Medulla oblongata (tissue), 1 donor: ENCODE data around the gene GALNTL6.
A peak's percentile ranks its signal among the peaks of the same experiment; 100 is the strongest.

Experiments
- DNase-seq: peaks from one replicate; pipeline ENCODE4 v3.0.0-alpha.2; 2015; ENCODE audit errors: extremely low spot score

The GALNTL6 gene

DNA sequence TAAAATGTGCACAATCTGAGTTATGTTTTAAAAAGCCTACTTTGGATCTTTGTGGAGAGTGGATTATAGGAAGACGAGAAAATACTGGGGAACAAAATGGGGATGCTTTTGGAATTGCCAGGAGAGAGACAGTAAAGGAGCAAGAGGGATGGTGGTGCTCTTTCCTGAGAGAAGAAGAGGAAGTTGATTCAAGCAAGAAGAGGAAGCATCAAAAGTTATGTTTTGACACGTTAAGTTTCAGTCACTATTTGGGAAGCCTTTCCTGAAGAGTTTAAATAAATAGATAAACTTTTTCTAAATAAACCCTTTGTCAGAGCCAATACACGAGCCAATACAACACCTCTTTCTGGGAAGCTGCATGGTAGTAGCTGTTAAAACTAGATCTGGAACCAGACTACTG, 394.1 kb downstream of the GALNTL6 start:
- DNase-seq, result peak; percentile 61

DNA sequence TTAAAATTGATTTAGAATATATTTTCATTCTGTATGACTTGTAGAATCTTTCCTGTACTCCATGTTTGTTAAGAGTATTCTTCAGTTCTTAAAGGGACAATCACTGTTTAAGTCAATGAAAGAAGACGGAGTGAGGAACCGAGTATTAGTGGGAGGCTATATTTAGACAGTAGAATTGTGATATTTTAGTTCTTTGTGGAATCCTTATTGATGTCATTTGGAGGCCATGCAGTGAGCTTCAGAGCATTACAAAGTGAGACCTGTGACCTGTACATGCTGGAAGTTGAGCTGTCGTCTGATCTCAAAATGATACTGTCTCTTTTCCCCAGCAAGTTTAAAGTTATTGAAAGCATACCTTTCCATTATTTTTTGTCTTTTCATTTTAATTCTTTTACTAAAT, 394.7 kb downstream of the GALNTL6 start:
- DNase-seq, result peak; percentile 42

DNA sequence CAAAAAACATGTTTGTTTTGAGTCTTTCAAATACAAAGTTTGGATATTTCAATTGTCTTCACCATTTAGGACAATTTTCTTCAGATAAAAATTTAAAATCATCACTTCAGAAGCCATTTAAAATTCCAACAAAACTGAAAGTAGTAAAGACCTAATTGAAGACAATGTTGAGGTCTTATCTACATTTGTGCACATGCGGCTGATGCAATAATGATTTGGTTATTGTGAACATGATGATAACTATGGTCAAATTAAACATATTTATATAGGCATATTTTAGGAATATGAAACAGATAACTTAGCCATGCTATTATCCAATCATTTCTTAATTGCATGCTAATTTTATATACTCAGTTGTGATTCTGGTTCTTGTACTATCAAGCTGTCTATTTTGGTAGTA, 407.5 kb downstream of the GALNTL6 start:
- DNase-seq, result no peak

DNA sequence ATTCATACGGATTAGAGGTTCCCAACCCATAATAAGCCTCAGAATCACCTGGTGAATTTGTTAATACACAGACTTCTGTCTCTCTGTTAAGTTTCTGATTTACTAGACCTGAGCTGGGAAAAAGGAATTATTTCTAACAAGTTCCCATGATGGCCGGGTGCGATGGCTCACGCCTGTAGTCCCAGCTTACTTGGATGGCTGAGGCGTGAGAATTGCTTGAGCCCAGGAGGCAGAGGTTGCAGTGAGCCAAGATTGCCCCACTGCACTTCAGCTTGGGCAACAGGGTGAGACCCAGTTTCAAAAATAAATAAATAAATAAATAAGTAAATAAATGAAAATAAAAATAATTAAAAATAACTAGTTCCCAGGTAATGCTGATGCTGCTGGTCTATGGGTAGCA, 412.3 kb downstream of the GALNTL6 start:
- DNase-seq, result no peak

DNA sequence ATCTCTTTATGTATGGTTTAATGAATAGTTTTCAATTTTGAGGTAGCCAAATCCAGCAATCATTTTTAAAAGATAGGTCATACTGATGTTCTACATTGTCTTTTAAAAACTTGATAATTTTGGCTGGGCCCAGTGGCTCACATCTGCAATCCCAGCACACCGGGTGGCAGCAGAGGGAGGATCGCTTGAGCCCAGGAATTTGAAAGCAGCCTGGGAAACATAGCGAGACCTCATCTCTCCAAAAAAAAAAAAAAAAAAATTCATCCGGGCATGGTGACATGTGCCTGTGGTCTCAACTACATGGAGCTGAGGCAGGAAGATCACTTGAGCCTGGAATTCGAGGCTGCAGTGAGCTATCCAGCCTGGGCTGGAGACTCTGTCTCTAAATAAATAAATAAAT, 419.8 kb downstream of the GALNTL6 start:
- DNase-seq, result no peak

DNA sequence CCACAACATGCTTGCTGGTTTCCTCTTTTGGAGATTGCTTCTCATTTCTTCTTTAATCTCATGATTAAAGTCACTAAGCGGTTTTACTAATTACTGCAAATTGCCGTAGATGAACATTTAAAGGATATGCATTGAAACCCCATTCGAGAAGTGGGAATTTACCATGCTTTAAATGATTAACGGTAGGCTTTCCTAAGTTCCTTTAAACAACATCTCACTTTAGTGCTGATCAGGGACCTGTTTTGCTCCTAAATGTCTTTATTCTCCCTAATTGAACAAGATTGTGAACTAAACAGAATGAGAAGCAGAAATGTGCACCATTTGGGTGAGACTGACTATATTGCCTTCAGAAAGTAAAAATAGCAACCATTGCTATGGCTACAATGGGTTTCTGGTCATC, 430.3 kb downstream of the GALNTL6 start:
- no peak for DNase-seq

DNA sequence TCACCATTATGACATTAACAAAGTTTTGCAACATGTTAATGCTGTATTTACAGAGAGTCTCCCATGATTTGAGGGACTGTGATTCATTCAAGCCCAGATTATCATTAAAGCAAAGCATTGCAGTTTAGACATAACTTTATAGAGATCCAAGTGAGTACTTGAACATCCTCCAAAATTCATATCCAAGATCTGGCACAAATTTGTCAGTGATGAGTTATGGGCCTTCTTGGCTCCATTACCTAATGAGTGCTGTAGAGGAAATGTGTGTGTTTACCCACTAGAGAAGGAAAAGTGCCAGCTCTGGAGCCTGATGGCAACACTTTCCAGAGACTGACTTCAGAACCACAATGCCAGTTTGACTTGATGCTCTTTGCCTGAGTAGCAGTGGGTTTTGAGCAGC, 432.3 kb downstream of the GALNTL6 start:
- DNase-seq, result no peak

DNA sequence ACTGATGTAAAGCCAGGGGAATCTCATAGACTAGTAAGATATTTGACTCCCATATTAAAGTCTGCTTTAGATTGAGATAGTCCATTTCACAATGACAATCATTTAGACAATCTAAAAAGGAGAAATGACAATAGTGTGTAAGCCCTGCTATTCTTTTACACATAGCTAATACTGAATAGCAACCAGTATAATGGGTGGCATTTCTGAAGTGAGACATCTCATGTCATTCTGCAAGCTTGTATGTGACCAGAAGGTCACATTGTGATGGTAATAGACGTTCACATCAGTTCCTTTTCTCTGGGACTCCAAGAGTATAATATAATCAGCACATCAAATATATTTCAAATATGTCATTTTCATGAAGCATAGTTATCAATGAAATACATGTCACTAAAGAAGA, 440.2 kb downstream of the GALNTL6 start:
- no peak for DNase-seq

DNA sequence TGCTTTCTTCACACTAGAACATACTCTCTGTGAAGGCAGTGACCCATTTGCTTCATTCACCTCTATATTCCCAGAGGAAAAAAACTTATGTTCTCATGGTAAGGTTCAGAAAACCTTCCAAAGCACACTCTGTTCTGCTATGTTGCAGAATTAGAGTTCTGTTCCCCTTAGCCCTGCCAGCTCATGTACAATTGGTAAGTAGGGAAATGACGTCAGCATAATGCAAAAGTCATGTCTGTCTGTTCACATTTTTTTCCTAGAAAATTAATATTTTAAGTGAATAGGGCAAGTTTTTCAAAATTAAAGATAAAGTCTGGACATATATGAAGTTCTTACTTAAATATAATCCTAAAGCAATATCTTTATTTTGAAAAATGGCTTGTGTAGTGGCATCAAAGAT, 443.6 kb downstream of the GALNTL6 start:
- no peak for DNase-seq

DNA sequence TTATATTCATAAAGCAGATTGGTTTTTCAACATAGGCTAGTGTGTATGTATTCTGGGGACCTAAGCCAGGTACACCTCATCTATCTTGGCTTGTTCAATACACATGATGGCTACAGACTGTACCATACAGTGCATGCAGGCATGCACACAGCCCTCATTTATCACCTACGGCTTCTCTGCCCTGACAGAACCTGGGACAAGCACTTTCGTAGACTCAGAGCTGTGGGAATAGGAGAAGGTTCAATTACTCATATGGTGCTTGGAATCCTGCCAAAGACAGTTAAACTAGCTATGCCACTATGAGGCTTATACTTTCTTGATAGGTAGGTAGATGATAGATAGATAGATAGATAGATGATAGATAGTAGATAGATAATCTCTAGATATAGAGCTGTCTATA, 457.2 kb downstream of the GALNTL6 start:
- DNase-seq, result no peak

DNA sequence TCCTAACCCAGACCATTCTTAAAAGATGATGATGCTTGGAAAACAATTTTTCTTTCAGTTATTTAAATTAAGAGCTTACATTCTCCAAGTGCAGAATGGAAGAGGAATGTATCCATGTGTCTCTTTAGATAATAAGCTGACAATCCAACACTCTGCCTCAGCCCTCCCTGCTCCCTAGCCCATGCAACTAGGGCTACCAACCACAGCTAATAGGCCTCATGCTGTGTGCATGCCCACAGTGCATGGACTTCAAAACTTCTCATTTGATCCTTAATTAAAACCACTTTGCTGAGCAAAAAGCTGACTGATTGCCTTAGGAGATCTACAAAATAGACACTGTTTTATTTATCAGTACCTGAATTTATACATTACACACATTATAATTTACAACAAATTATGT, 473.9 kb downstream of the GALNTL6 start:
- no peak for DNase-seq

DNA sequence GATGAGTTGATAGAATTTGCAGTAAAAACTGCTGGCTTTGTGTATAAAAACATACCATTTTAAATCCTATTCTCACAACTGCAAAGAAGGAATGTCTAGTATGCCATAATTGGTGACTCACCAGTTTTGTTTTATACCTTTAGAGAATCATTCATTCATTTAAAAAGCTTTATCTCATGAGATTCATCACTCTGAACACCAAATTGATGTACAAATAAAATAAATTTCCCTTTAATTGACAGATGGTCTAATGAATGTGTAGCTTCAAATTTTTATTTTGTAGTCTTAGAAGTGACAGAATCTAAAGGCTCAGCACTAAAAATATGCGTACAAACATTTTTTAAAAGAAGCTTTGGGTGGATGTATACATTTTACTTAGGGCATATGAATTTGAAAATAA, 492.5 kb downstream of the GALNTL6 start:
- no peak for DNase-seq

DNA sequence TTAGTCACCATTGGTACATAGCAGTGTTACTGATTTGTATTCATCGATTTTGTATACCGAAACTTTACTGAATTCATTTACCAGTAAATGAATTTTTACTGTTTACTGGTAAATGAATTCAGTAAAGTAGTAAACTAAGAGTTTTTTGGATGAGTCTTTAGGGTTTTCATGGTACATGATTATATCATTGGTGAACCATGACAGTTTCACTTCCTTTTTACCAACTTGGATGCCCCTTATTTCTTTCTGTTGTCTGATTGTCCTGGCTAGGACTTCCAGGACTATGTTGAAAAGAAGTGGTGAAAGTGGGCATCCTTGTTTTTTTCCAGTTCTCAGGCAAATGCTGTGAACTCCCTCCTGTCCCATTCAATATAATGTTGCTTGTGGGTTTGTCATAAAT, 494.9 kb downstream of the GALNTL6 start:
- no peak for DNase-seq

DNA sequence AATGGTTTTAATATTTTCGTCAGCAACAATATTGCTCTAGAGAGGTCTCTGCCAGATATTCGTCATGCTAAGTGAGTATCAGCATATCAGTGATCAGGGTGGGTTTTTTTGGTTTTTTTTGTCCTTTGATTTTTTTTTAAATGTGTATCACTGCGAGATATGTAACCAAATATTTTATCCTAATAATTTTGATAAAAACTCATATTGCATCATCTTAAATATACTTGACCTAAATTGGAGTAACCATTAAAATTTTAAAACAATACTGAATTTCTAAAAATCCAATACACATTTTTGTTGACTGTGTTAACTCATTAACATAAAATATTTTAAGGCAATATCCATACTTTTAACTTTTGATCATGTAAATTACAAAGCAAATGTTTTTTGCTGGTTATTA, 498.5 kb downstream of the GALNTL6 start:
- DNase-seq, result no peak

DNA sequence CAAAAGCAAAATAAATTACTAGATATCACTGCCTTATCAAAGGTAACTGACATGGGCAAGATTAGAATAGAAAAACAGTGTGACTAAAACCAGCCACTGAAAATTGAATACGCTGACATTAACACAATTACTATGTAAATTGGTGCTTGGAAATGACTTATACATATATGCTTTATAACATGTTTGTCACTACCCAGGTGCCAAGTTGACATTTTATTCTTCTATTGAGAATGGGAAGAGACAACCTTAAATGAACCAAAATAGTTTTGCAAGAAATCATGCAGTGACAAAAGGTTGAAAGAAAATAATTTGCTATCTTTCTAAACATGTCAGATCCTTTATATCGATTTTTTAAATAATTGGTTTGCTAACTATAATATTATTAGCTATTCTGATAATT, 510.1 kb downstream of the GALNTL6 start:
- DNase-seq, result no peak

DNA sequence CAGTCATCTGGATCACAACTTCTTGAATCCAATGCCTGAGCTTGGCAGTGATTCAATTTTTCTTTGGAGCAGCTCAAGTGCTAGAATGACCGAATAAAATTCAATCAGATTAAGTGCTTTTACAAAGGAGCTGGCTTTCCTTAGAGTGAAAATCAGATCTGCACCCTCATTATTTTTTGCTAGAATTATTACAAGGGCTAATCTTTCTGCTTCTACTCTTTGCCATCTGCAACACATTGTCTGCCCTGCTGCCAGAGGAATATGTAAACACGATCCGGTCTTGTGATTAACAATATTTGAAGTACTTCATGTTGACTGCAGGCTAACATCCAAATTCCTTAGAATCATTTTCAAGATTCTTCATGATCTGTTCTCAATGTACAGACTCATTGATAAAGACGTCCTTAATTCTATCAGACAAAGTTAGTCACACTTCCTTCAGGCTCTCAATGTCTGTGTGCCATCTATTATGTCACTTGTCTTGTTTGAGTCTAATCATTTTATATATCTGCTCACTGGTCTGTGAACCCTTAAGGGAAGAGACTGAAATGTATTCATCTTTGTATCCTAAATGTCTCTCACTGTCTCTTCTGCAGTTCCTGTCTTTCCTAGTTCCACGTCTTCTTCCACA, 531.2 kb downstream of the GALNTL6 start:
- no peak for DNase-seq

DNA sequence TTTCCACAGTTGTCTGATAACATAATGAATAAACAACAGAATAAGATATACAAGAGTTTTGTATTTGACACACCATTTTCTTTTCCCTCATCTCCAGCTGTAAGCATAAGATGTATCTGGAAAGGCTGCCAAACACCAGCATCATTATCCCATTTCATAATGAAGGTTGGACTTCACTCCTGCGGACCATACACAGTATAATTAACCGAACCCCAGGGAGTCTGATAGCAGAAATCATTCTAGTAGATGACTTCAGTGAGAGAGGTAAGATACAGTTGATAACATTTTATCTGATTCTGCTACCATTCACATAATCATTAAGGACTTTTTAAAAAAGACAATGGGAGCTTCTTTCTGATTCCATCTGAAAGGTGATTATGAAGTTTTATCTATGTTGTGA, 535.2 kb downstream of the GALNTL6 start:
- DNase-seq, result no peak

DNA sequence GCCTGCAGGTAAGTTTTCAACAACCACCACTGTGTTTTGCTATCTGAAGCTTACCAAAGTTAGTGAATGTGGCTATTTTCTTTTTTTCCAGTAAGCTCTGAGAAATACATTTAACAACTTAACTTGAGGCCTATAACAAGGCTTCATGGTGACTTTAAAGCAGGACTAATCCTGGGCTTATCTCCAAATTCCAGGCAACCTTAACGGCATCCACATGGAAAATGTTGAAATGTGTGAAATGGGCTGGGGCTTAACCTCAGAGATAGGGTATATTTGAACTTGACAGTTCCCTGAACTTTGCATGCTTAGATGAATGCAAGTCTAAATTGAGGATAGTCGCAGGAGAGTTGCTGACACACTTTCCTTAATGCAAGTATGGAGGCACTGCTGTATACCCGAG, 539.2 kb downstream of the GALNTL6 start:
- no peak for DNase-seq

DNA sequence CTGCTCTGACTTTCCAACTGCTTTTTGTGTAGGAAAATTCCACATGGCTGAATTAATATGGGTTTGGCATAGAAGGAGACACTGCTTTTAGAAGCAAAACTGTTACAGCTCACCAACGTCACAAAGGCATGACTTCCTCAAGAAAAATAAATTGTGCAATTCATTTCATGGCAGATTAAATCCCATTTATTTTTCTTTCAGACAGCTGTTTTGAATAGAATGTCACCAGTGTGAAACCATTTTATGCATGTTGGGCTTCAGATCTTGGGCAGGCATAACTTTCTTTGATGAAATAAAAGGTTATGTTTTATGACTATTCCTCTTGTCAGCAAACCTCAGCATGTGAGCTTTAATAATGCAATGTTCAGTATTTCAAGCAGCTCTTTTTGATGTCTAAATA, 542.8 kb downstream of the GALNTL6 start:
- DNase-seq, result no peak

DNA sequence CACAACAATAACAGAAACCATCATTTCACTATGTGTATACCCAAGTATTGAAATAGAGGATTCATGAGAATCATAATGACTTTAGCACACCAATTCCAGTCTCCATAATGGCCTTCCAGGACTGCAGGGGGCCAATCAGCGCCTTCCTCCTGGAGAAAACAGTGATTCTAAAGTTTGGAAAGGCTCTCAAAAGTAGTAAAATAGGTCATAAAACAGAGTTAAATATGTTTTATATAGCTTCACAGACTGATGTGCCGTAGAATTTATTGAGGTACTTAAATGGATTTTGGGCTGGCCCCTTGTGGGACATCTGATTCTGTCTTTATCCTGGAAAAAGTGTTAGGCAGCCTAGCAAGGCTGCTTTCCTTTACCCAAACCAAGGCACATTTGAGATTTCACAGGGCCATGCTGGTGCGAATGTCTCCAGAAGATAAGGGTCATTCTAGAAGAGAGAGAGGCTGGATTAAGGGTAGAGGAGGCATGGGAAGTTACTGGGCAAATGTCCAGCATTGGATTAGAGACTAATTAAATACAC, 543.9 kb downstream of the GALNTL6 start:
- no peak for DNase-seq

DNA sequence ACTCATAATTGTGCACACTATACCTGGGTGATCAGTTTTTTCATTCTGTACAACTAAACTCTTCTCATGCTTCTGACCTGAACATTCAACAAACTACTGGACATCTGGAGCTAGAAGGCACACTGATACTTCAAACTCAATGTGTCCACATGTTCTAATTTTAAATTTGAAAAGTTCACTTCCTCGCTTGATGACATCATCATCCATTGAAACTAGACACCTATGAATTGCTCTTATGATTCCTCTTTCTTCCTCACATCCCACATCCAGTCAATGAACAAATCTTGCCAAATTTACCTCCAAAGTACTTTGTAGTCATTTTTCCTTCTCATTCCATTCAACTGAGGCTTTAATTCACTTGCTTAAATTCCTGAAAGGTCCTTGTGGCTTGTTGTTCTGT, 549.4 kb downstream of the GALNTL6 start:
- no peak for DNase-seq

DNA sequence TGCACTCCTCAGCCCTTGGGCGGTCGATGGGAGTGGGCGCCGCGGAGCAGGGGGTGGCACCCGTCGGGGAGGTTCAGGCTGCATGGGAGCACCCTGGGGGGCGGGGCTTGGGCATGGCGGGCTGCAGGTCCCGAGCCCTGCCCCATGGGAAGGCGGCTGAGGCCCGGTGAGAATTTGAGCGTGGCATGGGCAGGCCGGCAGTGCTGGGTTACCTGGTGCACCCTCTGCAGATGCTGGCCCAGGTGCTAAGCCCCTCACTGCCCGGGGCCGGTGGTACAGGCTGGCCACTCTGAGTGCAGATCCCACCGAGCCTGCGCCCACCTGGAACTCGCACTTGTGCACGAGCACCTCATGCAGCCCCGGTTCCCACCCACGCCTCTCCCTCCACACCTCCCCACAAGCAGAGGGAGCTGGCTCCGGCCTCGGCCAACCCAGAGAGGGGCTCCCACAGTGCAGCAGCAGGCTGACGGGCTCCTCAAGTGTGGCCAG, 556.3 kb downstream of the GALNTL6 start:
- DNase-seq, result no peak

DNA sequence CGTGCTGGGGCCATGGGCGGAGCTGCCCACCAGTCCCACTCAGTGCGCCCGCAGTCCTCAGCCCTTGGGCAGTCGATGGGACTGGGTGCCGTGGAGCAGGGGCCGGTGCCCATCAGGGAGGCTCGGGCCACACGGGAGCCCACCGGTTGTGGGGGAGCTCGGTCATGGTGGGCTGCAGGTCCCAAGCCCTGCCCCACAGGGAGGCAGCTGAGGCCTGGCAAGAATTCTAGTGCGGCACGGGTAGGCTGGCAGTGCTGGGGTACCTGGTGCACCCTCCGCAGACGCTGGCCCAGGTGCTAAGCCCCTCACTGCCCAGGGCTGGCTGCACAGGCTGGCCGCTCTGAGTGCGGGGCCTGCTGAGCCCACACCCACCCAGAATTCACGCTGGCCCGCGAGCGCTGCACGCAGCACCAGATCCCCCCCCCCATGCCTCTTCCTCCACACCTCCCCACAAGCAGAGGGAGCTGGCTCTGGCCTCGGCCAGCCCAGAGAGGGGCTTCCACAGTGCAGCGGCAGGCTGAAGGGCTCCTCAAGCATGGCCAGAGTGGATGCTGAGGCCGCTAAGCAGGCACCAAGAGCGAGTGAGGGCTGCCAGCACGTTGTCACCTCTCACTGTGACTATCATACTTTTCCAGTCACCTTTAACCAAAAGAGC, 564.4 kb downstream of the GALNTL6 start:
- no peak for DNase-seq

DNA sequence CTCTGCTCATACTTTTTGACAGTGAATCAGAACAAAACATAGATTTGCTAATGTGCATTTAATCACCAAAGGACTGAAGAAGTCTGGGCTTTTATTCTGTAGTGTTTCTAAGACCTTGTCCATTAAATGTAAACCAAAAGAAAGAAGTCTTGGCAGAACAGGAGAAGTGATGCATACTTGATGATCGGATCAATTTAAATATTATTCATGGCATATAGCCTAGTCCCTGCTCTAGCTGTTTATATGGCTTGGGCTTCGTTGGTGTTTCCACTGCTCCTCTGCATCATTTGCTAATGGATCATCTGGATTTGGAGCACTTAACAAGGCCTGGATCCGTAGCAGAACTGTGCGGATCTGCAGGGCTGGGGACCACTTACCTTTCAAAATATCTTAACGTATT, 566.6 kb downstream of the GALNTL6 start:
- no peak for DNase-seq
